GM21619 (cell line): ENCODE data around the gene DNASE1L1.

ENCODE experiments used
- ATAC-seq: cut with Tn5 transposase; IDR thresholded peaks from one replicate; pipeline ENCODE4 v1.9.1; 2021; ENCODE audit not compliant: unreplicated experiment

The DNASE1L1 gene

GRCh38 chrX:154369449-154370299 is 39.4 kb downstream of the DNASE1L1 start:
- ATAC-seq, result no peak

DNA sequence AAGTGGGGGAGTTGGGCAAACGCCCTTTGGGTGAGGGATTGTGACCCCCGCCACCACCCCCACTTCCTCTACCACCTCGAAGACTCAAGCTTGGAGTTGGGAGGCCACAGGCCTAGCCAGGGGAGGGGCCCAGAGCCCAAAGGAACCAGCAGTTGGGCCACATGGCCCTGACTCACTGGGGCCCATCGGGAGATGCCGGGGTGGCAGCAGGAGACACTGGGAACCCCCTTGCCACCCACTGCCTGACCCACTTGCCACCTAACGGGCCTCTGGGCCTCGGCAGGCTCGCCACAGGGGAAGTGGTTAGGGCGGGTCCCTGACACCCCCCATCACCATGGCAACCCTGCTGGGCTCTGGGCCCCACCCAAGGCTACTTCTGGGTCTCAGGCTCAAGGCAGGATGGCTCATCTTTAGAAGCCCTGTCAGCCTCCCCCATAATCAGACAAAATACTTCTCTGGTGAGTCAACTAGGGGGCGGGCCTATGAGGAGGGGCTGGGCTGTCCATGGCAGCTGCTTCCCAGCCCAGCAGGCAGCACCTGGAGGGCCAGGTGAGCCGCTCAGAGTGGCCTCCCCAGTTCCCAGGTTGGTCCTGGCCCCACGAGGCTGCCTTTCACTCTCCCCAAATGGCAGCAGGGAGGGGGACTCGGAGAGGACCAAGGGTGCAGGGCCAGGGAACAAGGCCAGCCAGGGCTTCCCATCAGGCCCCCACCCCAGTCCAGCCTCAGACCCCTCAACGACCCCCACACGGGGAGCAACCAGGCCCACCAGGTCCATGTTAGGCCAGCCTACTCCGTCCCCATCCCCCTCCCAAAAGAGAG is 40.2 kb downstream of the DNASE1L1 start:
- peak; percentile 28 for ATAC-seq

DNA sequence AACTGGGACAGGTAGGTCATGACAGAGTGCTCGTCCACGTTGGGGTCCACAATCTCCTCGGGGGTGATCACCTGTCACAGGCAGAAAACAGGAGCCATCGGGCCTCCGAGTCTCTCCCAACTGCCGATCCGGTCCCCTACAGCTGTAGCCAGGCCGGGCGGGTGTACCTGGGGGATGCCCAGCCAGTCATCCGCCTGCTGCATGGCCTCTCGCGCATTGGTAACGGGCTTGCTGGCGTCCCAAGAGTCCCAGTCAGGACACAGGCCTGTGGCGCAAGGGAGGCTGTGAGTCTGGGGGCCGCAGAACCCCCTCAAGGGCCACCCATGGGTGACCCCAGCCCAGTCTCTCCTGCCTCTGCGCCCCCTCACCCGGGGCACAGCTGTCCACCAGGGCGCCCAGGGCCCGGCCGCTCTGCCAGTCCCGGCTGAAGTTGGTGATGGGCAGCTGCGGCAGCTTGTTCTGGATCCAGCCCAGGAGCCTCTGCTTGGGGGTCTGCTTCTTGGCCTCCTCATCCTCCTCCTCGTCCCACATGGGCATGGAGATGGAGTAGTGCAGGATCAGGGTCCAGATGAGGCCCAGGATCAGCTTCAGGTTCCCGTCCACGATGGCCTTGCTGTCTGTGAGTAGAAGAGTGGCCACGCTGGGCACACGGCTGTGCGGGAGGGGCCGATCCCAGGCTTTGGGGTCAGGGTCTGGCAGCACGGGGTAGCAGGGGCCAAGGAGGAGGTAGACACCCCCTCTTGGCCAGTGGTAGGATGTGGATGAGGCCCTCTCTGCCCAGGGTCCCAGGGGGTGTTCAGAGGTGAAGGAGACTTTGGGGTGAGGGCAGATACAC is 41.4 kb downstream of the DNASE1L1 start:
- ATAC-seq, result no peak

- ATAC-seq, result no peak
Measured at GRCh38 chrX:154366666-154367055, 42.4 kb downstream of the DNASE1L1 start.

- no peak for ATAC-seq
Measured at GRCh38 chrX:154365997-154366665, 42.9 kb downstream of the DNASE1L1 start.

DNA sequence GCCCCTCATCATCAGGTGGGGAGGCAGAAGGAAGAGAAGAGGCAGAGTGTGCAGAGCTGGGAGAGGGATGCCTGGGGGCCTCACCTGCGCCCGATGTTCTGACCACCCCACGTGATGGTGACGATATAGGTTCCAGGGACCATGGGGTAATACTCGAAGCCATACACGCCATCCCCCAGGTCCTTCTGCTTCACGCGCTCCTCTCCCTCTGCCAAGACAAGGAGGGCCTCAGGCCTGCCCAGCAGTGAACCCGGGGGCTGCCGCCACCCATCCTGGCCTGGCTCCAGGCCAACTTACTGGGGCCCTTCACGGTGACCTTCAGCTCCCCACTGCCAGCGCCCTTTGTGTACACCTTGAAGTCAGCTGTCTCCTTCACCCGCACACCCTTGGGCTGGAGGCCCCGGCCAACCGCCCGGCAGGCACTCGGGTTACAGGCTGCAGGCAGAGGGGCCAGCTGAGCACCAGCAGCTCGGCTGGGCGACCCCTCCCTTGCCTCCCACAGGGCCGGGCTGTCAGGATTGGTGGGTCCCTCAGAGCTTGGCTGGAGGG is 43.9 kb downstream of the DNASE1L1 start:
- no peak for ATAC-seq

GRCh38 chrX:154363706-154364439 is 45.2 kb downstream of the DNASE1L1 start:
- no peak for ATAC-seq

DNA sequence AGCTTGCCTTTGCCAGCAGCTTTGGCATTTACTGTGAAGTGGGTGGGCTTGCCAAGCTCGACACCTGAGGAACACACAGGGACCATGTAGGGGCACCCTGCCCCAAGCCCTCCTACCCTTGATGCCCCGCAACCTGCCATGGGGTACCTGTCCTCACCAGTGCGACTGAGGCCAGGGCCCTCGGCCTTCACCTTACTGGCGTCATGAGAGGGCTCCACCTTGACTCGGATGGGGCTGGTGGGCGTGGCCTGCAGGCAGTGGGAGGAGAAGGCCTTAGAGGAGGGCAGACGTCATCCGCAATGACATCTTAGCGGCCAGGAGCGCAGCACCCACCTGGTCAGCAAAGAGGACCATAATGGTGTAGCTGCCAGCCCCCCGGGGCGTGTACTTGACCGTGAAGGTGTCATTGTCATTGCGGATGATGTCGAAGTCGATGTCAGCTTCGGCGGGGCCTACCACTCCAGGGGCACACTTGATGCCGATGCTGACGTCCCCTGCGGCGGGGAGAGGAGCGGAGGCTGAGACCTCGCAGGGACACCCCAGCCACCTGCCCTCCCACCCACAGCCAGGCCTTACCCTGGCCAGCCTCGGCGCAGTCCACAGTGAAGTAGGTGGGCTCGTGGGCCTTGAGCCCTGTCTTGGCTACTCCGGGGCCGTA is 46.8 kb downstream of the DNASE1L1 start:
- no peak for ATAC-seq

DNA sequence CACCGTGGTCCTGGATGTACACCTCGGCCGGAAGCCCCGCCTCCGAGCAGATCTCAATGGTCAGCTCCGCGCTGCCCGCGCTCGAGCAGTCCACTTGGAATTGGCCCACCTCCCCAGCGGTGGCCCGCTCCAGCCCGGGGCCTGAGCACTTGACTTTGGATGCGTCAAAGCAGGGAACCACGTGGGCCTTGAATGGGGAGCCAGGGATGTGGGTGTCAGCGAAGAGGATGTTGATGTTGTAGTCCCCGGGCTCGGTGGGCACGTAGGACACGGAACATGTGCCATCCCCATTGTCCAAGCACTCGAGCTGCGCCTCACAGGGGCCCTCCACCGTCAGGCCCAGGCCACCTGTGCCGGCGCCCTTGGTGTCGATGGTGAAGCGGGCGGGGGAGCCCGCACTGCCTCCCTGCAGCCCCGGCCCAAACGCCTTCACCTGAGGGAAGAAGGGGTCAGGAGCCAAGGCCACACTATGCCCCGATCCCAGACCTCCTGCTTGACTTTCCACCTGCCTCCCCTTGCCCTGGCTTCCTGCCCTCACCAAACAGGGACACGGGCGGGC is 48.8 kb downstream of the DNASE1L1 start:
- ATAC-seq, result no peak

- no peak for ATAC-seq
Measured at GRCh38 chrX:154359362-154360154, 49.5 kb downstream of the DNASE1L1 start.

- no peak for ATAC-seq
Measured at GRCh38 chrX:154358829-154359228, 50.2 kb downstream of the DNASE1L1 start.

- no peak for ATAC-seq
Measured at GRCh38 chrX:154358011-154358410, 51.0 kb downstream of the DNASE1L1 start.

DNA sequence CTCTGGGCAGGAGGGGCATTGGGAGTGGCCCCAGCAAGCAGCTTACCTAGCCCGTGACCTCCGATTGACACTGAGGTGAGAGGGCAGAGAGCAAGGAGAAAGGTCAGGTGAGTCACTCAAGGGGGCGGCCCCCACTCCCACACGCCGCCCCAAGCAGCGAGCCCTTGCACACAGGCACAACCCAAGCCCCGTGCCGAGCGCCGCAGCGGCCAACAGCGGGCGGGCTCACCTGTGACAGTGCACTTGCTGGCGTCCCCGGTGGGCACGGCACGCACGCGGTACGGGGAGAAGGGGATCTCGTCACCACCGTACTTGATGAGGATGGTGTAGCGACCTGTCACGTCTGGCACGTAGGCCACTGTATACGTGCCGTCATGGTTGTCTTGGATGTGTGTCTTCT is 51.8 kb downstream of the DNASE1L1 start:
- no peak for ATAC-seq

DNA sequence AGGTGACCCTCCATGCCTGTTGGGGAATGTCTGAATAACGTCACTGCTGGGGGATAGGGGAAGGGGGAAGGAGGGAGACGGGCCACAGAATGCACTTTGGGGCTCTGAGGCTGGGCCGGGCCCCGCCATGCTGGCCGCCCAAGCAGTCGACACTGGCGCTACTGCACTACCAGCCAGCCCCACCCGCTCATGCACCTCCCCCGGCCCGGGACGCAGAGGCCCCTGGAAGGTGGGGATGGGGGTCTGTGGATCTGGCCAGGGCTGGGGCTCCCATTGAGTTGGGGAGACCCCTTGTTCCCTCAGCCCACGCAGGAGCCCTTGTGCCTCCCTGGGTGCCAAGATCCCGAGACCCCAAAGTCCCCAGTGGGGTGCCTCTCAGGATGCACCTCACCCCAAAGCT is 52.5 kb downstream of the DNASE1L1 start:
- ATAC-seq, result no peak

GRCh38 chrX:154355776-154356140 is 53.3 kb downstream of the DNASE1L1 start:
- ATAC-seq, result no peak

- ATAC-seq, result no peak
Measured at GRCh38 chrX:154355094-154355775, 53.8 kb downstream of the DNASE1L1 start.

DNA sequence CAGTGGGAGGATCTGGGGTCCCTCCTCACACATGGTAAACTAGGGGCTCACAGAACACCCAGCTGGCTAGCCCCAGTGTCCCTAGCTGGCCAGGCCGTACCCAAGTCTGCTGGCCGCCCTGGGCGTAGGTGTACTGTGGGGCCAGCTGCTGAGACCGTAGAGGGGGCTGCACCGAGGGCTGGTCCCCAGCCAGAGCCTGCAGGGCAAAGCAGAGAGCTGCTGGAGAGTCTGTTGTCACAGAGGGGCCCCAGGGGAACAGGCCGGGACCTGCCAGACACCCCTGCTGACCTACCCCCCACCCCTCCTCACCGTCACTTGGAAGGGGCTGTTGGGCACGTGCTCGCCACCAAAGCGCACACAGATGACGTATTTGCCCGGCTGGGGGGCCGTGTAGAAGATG is 54.5 kb downstream of the DNASE1L1 start:
- no peak for ATAC-seq

DNA sequence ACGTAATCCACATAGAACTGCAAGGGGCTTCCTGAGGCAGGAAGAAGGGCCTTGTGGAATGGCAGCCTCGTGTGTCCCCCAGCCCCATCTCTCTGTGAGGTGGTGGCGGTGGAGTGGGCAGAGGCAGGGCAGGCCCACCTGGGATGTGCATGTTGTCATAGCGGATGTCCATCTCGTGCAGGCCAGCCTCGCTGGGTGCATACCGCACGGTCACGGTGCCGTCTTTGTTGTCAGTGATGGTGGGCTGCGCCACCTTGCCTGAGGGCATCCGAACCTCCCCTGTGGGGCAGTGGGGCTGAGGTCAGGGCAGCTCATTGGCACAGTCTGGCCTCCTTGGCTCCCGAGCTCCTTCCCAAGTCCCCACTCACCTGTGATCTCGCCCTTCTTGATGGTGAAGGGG is 55.0 kb downstream of the DNASE1L1 start:
- ATAC-seq, result no peak
